DMS 273 (cell line): Measurements from ENCODE around the gene PPFIBP1.
"Not testable (repeated sequence)": the region's sequence is repeated elsewhere in the genome, so short reads cannot be mapped to it uniquely, and the experiment has no call there.

Source experiments
- DNase-seq: peaks from one replicate; lab custom pipeline; 2025; ENCODE audit not compliant: unreplicated experiment; lab: John Stamatoyannopoulos, UW

PPFIBP1 gene

DNA sequence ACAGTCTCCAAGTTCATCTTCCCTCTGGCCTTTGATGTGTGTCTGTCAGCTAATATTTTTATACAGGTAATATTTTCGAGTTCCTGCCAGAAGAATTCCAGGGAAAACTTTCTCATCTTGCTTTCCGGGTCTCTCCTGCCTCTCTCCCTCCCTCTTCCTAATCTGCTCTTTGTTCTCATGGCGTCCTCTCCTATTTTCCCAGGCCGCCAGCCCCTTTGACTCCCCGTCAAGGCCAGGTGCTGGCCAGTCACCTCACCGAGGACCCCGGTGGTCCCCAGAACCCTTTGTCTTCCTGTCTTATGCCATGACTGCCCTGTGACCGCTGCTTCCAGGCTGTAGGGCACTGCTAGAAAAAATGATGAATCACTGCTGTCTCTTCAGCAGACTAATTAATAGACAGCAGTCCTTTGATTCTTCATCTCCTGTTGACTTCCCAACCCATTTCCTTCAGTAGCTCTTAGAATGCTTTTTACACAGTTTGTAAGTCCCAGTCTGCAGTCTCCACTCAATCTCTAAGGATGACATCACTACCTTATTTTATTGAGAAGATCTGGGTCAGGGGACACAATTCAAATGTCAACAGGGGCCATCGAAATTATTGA is 40.7 kb downstream of the PPFIBP1 start:
- DNase-seq, result no peak

DNA sequence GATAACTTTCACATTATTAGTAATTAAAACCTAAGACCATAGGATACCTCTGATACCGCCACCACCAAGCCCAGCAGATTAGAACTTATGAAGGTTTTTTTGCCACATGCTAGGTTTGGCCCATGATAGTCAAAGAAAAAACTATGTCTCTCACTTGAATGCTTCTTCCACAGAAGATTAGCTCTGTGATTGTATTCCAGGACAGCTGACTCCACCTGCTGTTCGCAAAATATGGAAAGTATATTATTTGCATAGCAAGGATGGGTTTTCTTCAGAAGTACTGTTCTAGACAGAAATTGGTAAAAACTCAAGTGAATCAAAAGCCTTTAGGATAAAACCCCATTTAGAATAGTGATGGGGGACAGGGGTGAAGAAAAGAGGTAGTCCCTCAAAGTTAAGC is 42.2 kb downstream of the PPFIBP1 start:
- DNase-seq, result no peak

DNA sequence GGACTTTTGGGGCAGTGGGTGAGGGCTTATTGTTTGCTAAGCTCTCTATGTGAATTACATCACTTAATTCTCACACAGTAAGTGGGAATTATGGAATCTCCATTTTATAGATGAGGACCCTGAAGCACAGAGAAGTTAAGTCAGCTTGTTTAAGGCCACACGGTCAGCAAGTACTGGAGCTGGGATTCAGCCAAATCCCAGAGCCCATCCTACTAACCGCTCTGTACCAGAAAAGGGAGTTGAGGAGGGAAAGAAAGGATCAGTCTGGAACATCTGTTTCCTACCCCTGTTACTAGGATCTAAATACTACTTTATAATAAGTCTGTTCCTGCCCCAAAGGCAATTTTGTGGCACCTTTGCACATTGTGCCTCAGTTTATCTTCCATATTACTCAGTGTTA is 42.6 kb downstream of the PPFIBP1 start:
- DNase-seq, result no peak

DNA sequence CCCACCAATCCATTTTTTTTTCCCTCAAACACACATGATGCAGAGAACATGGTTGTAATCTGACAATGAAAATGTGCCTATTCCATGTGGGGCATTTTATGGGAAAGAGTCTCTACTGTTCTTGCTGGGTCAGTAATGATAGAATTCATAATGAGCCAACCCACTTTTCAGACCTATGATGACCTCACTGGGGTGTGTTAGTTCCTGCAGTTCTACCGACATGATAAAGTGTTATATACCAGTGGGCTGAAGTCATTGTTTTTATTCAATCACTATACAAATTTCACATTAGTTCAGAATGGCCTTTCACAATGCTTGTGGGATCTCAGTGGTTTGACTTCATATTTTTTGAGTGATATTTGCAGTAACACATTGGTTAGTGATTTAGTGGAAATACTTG is 47.5 kb downstream of the PPFIBP1 start:
- no peak for DNase-seq

DNA sequence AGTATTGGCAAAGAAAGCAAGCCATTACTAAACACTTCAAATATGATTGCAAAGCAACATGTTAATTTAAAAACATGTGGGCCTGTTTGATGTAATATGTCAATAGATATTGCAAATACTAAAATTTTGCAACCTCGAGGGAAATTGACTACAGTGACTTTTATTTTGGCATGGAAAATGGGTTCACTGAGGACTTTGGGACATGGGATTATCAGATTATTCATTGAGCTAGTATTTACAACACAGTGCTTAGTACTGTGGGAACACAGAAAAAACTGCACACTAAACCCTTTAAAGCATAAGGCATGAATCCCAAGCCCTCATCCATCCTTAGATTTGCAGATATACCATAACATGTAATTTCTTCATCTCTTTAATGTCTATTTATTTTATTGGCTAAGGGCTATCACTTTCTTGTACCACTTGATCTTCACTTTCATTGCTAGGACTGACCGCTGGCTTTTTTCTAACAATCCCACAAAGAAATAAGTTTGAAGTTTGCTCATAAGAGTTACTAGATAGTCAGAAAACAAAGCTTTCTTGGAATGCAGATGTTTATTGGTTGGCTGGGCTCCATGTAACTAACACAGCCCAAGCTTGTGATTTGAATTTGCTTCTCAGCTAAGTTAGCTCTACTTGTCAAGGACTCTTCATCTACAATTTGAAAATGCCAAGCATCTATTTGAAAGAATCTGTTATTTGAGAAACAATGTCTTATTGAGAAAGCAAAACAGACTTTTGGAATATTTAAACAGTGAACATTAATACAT is 48.7 kb downstream of the PPFIBP1 start:
- no peak for DNase-seq

DNA sequence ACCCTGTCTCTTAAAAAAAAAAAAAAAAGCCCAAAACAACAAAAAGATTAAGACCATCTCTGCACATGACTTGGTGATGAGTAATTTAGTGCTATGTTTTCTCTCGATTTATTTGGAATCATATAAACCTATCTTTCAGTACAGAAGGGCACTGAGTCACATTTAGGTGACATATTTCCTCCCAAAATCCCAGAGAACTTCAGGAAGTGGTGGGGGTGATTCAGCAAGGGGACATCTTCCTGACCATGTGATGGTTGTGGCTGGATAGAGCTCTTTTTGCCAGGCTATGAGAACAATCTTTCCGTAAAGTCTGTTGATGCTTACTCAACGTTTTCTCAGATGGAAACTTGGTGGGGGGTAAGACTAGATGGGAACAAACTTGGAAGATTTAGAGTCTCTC is 50.0 kb downstream of the PPFIBP1 start:
- DNase-seq, result no peak

DNA sequence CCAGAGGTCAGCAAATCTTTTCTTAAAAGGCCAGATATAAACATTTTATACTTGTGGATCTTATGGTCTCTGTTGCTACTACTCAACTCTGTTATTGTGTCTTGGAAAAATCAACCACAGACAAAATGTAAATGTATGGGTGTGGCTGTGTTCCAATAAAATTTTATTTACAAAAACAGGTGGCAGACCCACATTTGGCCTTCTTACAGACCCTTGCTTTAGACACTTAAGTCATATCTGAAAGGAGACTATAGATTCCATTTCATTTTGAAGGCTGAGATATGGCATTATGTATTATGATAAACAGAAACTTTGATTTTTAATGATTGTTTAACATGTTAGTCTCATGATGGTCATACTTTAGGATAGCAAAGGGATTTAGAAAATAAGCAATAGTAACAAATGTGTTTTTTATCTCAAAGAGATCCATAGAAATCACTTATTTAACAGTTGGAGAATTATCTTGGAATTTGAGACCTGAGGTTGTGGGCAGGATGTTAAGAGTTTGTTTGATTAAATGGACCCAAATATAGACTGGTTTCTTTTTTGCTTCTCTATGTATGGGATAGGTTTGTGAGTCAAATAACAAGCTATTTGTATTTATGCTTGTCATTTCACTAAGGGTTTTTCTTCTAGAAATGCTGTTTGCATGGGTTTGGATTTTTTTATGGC is 51.2 kb downstream of the PPFIBP1 start:
- no peak for DNase-seq

DNA sequence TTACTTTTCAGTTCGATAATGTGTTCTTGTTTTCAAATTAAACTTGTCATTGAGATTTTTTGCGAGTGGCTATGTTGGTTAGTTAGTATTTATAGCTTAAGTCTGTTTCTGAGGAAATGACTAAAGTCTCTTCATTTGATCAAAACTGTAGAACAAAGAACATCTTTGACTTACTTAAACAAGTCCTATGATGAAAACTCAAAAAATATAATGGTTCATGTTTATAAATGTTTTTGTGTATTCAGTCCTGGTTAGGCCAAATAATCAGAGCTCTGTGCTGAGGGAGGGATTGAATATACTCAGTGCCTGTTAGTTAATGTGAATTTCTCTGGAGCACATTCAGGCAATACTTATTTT is 51.7 kb downstream of the PPFIBP1 start:
- DNase-seq, result no peak

DNA sequence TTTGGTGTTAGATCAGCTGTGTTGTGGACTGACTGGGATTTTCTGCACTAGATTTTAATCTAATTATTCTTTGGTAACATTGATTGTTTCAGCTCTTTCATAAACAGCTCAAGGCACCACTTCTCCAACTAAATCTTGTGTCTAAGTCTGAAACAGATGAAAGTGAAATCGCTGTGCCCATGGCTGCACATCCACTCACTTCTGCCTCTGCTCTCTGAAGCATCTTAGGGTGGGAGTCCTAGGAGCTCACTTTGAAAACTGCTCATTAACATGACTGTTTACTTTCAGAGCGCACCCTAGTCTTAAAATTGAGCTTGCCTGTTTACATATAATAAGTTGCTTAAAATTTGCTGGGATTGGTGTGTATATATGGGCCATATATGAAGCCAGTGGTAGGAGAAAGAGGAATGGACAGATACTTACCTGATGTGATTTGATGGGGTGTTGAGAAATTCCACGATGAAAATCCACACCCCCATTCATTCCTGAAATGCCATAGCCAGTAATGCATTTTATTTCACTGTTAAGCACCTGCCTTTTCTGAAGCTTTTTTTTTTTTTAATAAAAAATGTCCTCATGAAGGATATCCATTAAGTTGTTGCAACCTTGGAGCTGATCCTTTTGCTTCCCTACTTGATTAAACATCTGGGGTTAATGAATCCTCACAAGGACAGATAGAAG is 52.8 kb downstream of the PPFIBP1 start:
- no peak for DNase-seq

DNA sequence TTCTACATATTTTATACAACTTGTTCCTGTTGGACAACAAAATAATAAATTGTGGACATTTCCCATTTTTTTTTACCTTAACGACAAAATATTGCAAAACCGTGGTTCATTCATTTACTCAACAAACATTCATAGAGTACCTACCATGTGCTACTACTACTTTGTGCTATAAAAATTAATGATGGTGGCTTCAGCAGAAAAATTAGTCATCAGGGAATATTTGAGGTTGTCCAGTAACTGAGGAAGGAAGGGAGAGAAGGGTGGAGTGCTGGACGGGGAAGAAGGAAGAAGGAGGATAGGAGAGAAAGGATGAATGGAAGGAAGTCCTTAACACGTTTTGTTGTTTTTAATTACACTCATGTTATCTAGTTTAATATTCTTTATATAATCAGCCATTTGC is 53.7 kb downstream of the PPFIBP1 start:
- no peak for DNase-seq

DNA sequence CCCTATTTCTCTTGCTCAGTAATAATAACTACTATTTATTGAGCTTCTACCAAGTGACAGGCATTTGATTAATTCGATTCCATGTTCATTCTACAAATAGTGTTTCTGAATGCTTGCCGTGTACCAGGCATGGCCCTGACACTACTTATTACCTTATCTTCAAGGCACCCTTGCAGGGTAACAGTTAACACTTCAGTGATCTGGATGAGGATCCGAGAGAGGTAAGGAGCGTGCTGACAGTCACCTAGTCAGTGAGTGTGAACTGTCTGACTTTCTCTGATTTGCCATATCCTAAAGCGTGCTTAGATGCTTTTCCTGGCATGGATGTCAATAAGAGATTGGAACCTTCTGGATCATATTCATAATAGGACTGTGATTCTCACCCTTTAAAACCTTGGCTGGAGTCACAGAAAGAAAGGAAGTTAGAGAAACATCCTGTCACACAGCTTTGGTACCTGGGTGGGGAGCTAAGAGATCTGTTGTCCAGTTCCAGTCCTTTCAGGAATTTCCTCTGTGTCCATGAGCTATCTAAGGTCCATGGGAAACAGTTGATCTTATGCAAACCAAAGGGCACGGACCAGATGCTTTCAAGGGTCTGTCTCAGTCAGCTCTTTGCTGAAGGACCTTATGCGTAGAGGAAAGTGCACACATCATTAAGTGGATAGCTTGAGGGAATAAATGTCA is 54.8 kb downstream of the PPFIBP1 start:
- no peak for DNase-seq

DNA sequence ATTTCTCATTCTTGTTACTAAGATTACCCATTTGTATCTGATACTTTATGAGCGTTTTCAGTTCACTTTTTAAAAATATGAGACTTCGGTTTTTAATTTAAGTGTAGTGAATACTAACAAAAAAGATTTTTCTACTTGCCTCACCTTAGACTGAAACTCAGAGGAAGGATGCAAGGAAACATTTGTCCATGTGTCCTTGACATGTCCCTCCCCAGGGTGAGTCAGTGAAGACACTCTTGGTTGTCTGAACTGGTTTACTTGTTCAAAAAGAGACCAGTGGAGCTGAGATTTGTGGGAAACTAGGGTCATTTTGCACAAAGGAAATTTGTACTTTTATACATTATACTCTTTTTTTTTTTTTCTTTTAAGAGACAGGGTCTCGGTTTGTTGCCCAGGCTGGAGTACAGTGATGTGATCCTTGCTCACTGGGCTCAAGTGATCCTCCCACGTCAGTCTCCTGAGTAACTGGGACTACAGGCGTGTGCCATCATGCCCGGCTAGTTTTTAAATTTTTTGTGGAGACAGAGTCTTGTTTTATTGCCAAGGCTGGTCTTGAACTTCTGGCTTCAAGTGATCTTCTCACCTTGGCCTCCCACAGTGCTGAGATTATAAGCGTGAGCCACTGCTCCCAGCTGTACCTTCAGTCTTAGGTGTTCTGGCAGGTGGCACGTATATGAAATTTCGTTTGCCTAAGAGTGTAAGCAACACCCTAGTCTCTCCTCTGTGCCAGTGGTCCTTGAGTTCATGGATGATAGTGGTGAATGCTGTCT is 56.7 kb downstream of the PPFIBP1 start:
- no peak for DNase-seq

DNA sequence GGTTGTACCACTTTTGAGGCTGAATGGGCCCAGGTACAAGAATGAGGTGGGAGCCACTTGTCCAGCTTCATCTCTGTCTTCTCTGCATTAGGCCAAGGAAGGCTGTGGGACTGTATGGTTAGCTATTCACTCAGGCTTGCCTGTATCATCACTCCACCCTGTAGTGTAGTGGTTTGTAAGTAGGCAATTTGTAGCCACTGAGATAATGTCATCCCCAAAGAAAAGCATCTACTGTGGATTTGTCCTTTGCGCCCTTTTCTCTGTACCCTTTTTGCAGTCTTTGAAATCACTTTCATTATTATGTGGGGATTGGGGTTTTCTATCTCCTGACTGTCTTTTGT is 57.3 kb downstream of the PPFIBP1 start:
- DNase-seq, result not testable (repeated sequence)

DNA sequence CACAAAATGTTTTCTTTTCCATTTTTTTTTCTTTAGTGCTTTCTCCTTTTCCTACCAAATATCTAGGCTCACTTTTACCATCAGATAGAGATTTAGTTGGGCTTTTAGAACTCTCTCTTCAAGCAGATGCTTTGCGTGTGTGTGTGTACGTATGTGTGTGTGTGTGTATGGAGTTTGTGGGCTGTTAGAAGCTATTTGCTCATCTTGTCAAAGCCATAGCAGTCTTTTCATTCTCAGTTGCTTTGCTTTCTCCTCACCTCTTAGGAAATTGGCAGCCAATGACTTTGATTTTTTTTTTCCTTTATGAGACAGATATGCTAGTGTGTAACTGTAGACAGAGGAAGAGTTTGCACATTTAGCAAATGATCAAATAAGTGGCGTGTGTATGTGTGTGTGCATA is 57.8 kb downstream of the PPFIBP1 start:
- not testable (repeated sequence) for DNase-seq

DNA sequence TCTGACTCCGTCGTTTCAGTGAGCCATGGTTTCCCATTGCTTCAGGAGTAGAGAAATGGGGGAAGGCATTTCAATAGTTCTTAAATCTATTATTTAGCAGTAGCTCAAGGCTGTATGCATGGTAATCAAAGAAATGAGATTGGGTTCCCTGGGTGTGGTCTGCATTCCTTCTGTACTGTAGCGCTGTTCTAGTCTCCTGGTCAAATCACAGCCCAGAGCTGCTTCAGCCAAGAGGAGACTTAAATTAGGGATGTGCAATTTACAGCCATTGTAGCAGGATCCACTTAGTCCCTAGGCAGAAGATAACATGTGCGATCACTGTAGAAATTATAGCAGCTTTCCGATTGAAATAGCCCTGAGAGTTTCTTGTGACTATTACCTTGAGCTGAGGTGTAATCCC is 58.4 kb downstream of the PPFIBP1 start:
- DNase-seq, result not testable (repeated sequence)

DNA sequence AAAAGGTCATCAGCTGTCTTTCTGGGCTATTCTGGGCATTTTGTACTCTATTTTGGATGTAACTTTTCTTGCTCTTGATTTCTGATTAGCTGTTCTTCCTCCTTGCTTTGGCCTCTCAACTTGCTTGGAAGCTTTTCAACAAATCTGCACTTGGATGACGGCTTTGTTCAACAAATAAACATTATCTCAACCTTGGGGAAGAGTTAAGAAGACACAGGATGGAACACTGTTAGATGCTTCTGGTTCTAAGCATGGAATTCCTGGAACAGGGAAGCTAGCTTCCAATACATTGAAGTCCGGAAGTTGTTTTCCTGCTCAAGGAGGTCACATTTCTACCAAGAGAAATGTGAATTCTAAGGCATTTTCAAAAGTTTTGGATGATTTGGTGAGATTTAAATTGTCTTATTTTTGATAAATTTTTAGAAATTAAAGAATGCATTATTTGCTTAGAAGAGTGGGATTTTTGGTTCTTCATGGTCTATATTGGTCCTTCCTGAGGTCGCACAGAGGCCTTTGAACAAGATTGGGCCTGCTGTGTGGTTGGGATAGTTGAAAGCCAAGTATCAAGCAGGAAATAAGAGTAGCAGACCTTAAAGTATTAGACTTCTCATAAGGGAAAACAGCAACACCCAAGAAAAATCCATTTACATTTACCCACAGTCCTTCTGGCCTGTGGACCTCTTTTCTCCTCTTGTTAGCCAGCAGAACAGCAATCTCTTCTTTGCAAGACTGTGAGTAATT is 59.2 kb downstream of the PPFIBP1 start:
- DNase-seq, result no peak

DNA sequence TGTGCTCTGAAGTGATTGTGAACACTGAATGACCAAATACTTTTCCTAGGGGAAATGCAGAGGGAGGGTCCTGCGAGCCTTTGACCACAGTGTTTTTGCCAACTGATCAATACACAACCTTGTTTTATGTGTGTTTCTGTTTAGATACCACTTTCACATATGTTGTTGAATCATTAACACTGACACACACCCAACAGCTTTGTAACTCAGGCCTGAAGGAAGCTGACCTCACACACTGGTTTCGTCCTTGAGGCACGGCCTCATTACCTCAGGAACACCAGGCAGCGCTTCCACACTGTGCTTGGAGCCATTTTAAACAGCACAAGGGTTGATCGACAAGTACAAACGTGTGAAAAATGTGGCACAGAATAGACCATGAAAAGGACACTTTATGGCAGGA is 60.0 kb downstream of the PPFIBP1 start:
- no peak for DNase-seq

DNA sequence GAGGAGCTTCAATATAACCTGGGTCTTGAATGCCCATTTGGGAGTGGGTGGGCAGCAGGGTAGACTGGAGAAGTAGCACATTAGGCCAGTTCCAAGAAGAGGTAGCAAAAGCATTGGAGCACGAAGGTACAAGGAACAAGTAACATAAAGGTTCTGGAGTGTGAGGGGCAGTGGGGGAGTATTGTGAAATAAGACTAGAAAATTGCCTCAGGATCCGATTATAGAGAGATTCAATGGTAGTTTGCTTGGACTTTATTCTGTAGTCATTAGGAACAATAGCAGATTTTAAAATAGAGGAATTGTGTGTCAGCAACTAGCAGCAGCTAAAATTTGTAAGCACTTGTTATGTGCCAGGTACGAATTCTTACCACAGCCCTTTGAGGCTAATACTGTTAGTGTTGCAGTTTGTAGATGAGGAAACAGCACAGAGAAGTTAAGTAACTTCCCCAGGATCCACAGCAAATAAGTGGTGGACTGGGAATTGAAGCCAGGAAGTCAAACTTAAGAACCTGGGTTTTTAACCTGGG is 61.8 kb downstream of the PPFIBP1 start:
- no peak for DNase-seq

DNA sequence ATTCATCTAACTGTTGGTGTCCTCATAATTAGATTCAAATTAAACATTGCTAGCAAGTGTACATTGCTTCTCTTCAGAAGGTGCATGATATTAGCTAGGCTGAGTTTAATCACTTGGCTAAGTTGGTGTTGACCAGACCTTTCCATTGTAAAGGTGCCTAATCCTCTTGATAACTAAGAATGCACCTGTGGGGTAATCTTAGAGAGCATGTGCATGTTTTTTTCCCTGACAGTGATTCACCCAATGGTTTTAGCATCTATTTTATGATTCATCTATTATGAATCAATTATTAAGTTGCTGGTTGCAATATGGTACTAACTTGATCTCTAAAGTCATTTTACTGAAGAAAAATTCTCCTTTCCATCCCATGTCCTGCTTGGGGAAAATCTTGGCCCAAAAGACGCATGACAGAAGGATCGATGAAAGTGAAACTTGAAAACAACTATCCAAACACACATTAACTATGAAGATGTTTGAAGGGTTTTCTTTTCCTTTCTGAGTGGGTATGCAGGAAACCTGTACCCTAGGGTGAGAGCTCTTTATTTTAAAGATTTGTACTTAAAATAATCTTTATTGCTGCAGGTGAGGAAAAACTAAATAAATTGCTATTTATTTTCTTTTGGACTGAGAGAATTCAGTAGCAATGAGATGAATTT is 64.2 kb downstream of the PPFIBP1 start:
- not testable (repeated sequence) for DNase-seq
